H54 (cell line): ENCODE data around the gene MC1R.
"Not testable (repeated sequence)": the region's sequence is repeated elsewhere in the genome, so short reads cannot be mapped to it uniquely, and the experiment has no call there.

Source experiments
- DNase-seq: peaks from one replicate; pipeline ENCODE4 v3.0.0; 2011; ENCODE audit warnings: low spot score, mixed read lengths; ENCODE audit not compliant: insufficient read length
- FAIRE-seq: peaks from 3 replicates; lab custom pipeline; 2011; peaks lifted over from hg19 to GRCh38; lab: Jason Lieb, UNC
- POLR2A ChIP-seq: IDR thresholded peaks from 2 replicates; pipeline ENCODE4 v1.6.1; 2011; ENCODE audit warnings: low read depth, mild to moderate bottlenecking, low read length

The MC1R gene

GRCh38 chr16:89962754-89963498 lies 44.3 kb downstream of the MC1R start:
- no peak for TF ChIP-seq POLR2A
- no peak for FAIRE-seq
- no peak for DNase-seq

DNA sequence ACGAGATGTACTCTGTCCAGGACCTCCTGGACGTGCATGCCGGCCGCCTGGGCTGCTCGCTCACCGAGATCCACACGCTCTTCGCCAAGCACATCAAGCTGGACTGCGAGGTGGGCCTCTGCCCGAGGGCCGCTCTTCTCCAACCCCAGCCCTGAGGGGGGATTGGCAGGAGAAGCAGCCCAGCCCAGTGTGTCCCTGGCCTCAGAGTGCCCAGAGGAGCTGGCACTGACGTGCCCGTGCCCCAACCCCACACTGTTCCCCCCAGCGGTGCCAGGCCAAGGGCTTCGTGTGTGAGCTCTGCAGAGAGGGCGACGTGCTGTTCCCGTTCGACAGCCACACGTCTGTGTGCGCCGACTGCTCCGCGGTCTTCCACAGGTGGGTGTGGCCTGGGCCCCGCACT lies 45.5 kb downstream of the MC1R start:
- no peak for TF ChIP-seq POLR2A
- no peak for FAIRE-seq
- DNase-seq: no peak

GRCh38 chr16:89965447-89966225 lies 47.0 kb downstream of the MC1R start:
- FAIRE-seq (no peak), DNase-seq (no peak)
- no peak for TF ChIP-seq POLR2A

GRCh38 chr16:89966756-89967155 lies 48.1 kb downstream of the MC1R start:
- DNase-seq: no peak
- no peak for TF ChIP-seq POLR2A
- no peak for FAIRE-seq

DNA sequence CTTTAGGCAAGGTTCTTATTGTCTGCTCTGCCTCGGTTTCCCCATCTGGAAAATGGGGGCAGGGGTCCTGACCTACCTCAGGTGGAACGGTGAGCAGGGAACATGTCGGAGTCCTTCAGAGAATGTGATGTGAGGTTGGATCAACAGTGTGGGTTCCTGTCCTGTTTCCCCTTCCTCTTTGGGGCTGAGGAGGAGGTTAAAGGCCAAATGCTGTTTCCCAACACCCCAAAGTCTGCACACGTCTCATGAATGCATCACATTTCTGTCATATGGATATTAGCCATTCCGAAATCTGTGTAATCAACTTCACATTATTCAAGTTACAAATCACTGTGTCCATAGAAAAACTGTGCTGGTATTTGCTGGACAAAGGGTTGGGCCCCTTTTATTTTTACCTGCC lies 48.8 kb downstream of the MC1R start:
- not testable (repeated sequence) for FAIRE-seq, DNase-seq

DNA sequence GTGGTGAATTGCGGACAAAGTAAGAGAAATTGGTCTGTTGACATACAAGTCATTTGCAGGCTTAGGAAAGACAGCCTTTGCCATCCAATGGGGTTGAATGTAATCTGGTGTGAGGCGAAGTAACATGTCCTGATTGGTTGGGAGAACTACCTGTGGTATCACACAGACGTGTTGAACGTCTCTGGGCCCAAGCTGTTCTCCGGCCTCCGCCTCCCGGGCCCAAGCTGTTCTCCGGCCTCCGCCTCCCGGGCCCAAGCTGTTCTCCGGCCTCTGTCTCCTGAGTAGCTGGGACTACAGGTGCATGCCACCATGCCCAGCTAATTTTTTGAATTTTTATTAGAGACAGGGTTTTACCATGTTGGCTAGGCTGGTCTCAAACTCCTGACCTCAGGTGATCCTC lies 49.4 kb downstream of the MC1R start:
- not testable (repeated sequence) for DNase-seq, FAIRE-seq

DNA sequence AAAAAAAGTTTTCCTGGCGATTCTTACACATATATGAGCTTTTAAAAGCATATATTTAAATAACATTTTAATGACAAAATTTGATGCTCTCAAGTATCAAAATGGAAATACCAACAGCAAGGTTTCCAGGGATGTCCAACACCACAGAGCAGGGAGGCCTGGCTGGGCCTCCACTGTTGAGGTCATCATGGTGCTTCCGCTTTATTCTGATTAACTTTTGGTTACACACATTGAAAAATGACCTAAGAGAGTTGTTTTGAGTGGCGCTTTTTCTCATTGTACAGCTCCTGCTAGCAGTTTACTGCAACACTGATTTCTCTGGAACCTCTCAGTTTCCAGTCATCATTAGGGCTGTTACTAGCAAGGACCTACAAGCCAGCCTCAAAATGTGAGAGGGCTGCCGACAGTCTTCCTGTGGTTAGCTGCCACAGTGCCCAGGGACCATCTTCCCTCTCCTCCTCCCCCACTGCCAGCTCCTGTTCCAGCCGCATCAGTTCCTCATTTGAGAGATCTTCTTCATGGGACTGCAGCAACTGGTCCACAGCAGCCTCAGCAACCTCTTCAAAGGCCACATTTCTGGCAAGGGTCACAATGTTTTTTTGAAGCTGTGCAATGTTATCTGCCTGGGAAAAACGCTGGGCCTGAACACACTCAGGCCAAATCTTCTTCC lies 51.2 kb downstream of the MC1R start:
- no peak for DNase-seq
- TF ChIP-seq POLR2A: no peak
- no peak for FAIRE-seq
